HCEC 1CT (cell line): Measurements from ENCODE around the gene BRSK1.

ENCODE experiments used
- DNase-seq: peaks from one replicate; pipeline ENCODE4 v3.0.0-alpha.2; 2017

BRSK1 gene

GRCh38 chr19:55275851-55276719 is 7.7 kb upstream of the BRSK1 start:
- DNase-seq, result no peak

GRCh38 chr19:55276720-55277430 is 6.9 kb upstream of the BRSK1 start:
- DNase-seq, result no peak

- no peak for DNase-seq
These were observed 6.3 kb upstream of the BRSK1 start for GRCh38 chr19:55277494-55277893.

- DNase-seq, result no peak
These were observed 5.2 kb upstream of the BRSK1 start for GRCh38 chr19:55278391-55279135.

- no peak for DNase-seq
These were observed 4.5 kb upstream of the BRSK1 start for GRCh38 chr19:55279340-55279739.

GRCh38 chr19:55279770-55280643 is 3.8 kb upstream of the BRSK1 start, which contains the start of gene HSPBP1:
Gene HSPBP1, minus strand, starts transcription at chr19:55280110. Its CDS starts 502 bp downstream, at chr19:55279608.
- peak; percentile 90 for DNase-seq

- no peak for DNase-seq
These were observed 735 bp downstream of the BRSK1 start for GRCh38 chr19:55284405-55285058.

- DNase-seq, result no peak
These were observed 1.6 kb downstream of the BRSK1 start for GRCh38 chr19:55285229-55285890.

- DNase-seq, result no peak
These were observed 3.7 kb downstream of the BRSK1 start for GRCh38 chr19:55287361-55288079.

- no peak for DNase-seq
These were observed 5.5 kb downstream of the BRSK1 start for GRCh38 chr19:55289117-55289796.

GRCh38 chr19:55297267-55297666 is 13.5 kb downstream of the BRSK1 start:
- no peak for DNase-seq

GRCh38 chr19:55299991-55300390 is 16.2 kb downstream of the BRSK1 start:
- no peak for DNase-seq

- DNase-seq, result no peak
These were observed 17.2 kb downstream of the BRSK1 start for GRCh38 chr19:55300886-55301458.

GRCh38 chr19:55301459-55302317 is 17.9 kb downstream of the BRSK1 start:
- DNase-seq, result peak; percentile 41

GRCh38 chr19:55302318-55302703 is 18.5 kb downstream of the BRSK1 start:
- no peak for DNase-seq

GRCh38 chr19:55303477-55303876 is 19.7 kb downstream of the BRSK1 start:
- DNase-seq, result no peak

GRCh38 chr19:55304279-55304978 is 20.6 kb downstream of the BRSK1 start:
- DNase-seq, result peak; percentile 16

- no peak for DNase-seq
These were observed 21.2 kb downstream of the BRSK1 start for GRCh38 chr19:55304980-55305379.
